GM12892 (cell line): ENCODE data around the gene SNX30.

Source experiments
- DNase-seq: peaks from one replicate; pipeline ENCODE4 v3.0.0; 2011; ENCODE audit not compliant: insufficient read length
- FAIRE-seq: peaks from 2 replicates; lab custom pipeline; 2011; peaks lifted over from hg19 to GRCh38; lab: Jason Lieb, UNC
- POLR2A ChIP-seq: IDR thresholded peaks from 2 replicates; pipeline ENCODE4 v1.6.1; 2011; ENCODE audit warnings: low read depth, low read length, control low read depth
- POLR2AphosphoS5 ChIP-seq: IDR thresholded peaks from 2 replicates; pipeline ENCODE4 v1.6.1; 2011; ENCODE audit warnings: low read depth, low read length, control low read depth
- TAF1 ChIP-seq: IDR thresholded peaks from 2 replicates; pipeline ENCODE4 v1.6.1; 2011; ENCODE audit warnings: low read depth, mild to moderate bottlenecking, control low read depth, low read length, borderline replicate concordance

Gene SNX30

GRCh38 chr9:112913326-112913725 lies 162.8 kb downstream of the SNX30 start:
- no peak for FAIRE-seq
- DNase-seq = no peak
- TF ChIP-seq TAF1 (no peak), POLR2A (no peak), POLR2AphosphoS5 (no peak)

- TF ChIP-seq POLR2AphosphoS5 (no peak), POLR2A (no peak), TAF1 (no peak)
- FAIRE-seq = no peak
- DNase-seq = no peak
Observed at GRCh38 chr9:112914524-112914923, 164.0 kb downstream of the SNX30 start.

GRCh38 chr9:112917047-112917986 lies 166.8 kb downstream of the SNX30 start:
- no peak for DNase-seq
- no peak for TF ChIP-seq POLR2A
- no peak for TF ChIP-seq POLR2AphosphoS5
- no peak for TF ChIP-seq TAF1
- FAIRE-seq = no peak

GRCh38 chr9:112917987-112918362 lies 167.4 kb downstream of the SNX30 start:
- DNase-seq = no peak
- TF ChIP-seq POLR2A (no peak), TAF1 (no peak), POLR2AphosphoS5 (no peak)
- FAIRE-seq = no peak

- no peak for DNase-seq
Observed at GRCh38 chr9:112921549-112921948, 171.0 kb downstream of the SNX30 start.

More at GRCh38 chr9:112921549-112921948, 171.0 kb downstream of the SNX30 start:
- TF ChIP-seq POLR2A (no peak), POLR2AphosphoS5 (no peak), TAF1 (no peak)
- FAIRE-seq = no peak
